Measurements from ENCODE around the gene CAPN12.

DNA sequence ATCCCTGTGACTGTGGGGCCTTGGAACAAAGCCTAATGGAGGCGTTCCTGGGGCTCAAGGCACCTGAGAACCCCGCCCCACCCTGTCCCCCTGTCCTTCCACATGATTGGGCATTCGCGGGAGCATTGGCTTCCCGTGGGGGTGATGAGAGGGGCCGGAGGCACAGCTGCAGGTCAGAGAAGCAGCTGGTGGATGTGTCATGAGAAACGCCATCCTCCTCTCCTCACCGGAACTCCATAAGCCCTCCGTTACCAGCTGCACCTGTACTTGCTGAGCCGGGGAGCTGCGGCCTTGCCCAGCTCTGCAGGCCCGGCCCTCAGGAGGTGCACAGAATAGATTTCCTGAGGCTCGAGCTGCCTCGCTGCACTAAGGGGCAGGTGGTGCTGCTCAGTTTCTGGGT, 42.0 kb downstream of the CAPN12 start:
- TF ChIP-seq CTCF (conservative IDR thresholded peaks at IDR 0.05) (no peak), EZH2 (IDR thresholded peaks at IDR 0.05; ENCODE audit: low read depth) (no peak)

Data from PC-9 (cell line).